ENCODE measurements around the gene TBR1.

The TBR1 gene

GRCh38 chr2:161415034-161415986 is 787 bp upstream of the TBR1 start:
- peak; percentile 66 for DNase-seq

GRCh38 chr2:161416708-161417437 is 776 bp downstream of the TBR1 start:
- no peak for DNase-seq

GRCh38 chr2:161417438-161418274 is 1.6 kb downstream of the TBR1 start:
- DNase-seq = peak; percentile 66

GRCh38 chr2:161418275-161418714 is 2.2 kb downstream of the TBR1 start:
- DNase-seq = no peak

- peak; percentile 88 for DNase-seq
These were observed 2.9 kb downstream of the TBR1 start for GRCh38 chr2:161418715-161419637.

GRCh38 chr2:161419638-161420190 is 3.6 kb downstream of the TBR1 start:
- peak; percentile 9 for DNase-seq

- peak; percentile 57 for DNase-seq
These were observed 4.4 kb downstream of the TBR1 start for GRCh38 chr2:161420406-161421074.

- peak; percentile 28 for DNase-seq
These were observed 5.6 kb downstream of the TBR1 start for GRCh38 chr2:161421686-161422085.

GRCh38 chr2:161422816-161423403 is 6.8 kb downstream of the TBR1 start:
- peak; percentile 56 for DNase-seq

- DNase-seq = peak; percentile 83
These were observed 7.6 kb downstream of the TBR1 start for GRCh38 chr2:161423421-161424393.

GRCh38 chr2:161424394-161424769 is 8.3 kb downstream of the TBR1 start:
- peak; percentile 53 for DNase-seq

- peak; percentile 40 for DNase-seq
These were observed 9.0 kb downstream of the TBR1 start for GRCh38 chr2:161424891-161425727.

- DNase-seq = peak; percentile 26
These were observed 9.8 kb downstream of the TBR1 start for GRCh38 chr2:161425728-161426454.

GRCh38 chr2:161426455-161426921 is 10.4 kb downstream of the TBR1 start:
- DNase-seq = no peak

GRCh38 chr2:161426922-161427663 is 11.0 kb downstream of the TBR1 start:
- peak; percentile 75 for DNase-seq

All from retina (tissue), 1 donor.